ENCODE results near the gene ATP2B3. TPM values are rescaled to one million over a fixed set of nuclear protein-coding genes. Genes with fewer than 3 reads are reported as not detected.

Gene ATP2B3
- total RNA-seq, 4 donors from 2014 or later: not detected

GRCh38 chrX:153560466-153560865, 43.0 kb downstream of the ATP2B3 start:
- TF ChIP-seq, protein P1, sequence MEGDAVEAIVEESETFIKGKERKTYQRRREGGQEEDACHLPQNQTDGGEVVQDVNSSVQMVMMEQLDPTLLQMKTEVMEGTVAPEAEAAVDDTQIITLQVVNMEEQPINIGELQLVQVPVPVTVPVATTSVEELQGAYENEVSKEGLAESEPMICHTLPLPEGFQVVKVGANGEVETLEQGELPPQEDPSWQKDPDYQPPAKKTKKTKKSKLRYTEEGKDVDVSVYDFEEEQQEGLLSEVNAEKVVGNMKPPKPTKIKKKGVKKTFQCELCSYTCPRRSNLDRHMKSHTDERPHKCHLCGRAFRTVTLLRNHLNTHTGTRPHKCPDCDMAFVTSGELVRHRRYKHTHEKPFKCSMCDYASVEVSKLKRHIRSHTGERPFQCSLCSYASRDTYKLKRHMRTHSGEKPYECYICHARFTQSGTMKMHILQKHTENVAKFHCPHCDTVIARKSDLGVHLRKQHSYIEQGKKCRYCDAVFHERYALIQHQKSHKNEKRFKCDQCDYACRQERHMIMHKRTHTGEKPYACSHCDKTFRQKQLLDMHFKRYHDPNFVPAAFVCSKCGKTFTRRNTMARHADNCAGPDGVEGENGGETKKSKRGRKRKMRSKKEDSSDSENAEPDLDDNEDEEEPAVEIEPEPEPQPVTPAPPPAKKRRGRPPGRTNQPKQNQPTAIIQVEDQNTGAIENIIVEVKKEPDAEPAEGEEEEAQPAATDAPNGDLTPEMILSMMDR (IDR thresholded peaks at IDR 0.05; ENCODE audit: low read depth): no peak

- TF ChIP-seq, protein P1 (IDR thresholded peaks at IDR 0.05; ENCODE audit: low read depth): no peak
These were observed 43.9 kb downstream of the ATP2B3 start for GRCh38 chrX:153561337-153561736.

DNA sequence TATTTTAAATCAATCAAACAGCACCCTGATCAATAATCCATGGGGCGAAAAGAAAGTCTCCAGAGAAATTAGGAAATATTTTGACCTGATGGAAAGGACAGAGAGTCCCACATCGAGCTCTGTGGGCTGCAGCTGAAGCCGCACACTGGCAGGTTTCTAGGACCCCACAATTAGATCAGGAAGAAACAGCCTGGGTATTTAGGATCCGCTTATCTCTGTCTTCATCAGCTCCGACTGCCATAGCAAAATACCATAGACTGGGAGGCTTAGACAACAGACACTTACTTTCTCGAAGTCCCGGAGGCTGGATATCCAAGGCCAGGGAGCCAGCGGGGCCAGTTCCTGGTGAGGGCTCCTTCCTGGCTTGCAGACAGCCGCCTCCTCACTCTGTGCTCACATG, 45.1 kb downstream of the ATP2B3 start:
- TF ChIP-seq, protein P1 (IDR thresholded peaks at IDR 0.05; ENCODE audit: low read depth): no peak

GRCh38 chrX:153564047-153564606, 46.7 kb downstream of the ATP2B3 start:
- TF ChIP-seq, protein P1 (IDR thresholded peaks at IDR 0.05; ENCODE audit: low read depth): no peak

DNA sequence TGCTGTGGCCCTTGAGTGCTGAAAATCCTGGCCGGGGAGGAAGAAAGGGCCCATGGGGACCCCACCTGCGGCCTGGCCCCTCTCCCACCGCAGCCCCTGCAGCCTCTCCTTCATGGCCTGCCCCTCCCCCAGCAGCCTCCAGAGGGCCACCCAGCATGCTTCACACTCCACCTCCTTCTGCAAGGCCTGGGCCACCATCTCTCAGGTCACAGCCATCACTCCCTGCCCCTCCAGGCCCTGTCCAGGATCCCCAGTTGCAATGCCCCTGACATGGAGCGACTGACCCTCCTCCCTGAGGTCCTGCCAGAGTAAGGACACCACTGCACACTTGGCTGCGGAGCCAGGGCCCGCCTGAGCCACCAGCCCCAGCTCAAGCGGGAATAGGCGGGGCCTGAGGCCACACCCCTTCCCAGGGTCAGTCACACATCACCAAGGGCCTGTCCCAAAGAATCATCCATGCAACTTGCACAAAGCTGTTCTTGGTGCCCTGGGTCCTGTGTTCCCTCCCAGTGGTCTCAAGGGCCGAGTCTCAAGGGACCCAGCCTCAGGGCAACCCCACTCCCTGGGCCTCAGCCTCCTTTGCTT, 48.6 kb downstream of the ATP2B3 start:
- TF ChIP-seq, protein P1 (IDR thresholded peaks at IDR 0.05; ENCODE audit: low read depth): no peak

DNA sequence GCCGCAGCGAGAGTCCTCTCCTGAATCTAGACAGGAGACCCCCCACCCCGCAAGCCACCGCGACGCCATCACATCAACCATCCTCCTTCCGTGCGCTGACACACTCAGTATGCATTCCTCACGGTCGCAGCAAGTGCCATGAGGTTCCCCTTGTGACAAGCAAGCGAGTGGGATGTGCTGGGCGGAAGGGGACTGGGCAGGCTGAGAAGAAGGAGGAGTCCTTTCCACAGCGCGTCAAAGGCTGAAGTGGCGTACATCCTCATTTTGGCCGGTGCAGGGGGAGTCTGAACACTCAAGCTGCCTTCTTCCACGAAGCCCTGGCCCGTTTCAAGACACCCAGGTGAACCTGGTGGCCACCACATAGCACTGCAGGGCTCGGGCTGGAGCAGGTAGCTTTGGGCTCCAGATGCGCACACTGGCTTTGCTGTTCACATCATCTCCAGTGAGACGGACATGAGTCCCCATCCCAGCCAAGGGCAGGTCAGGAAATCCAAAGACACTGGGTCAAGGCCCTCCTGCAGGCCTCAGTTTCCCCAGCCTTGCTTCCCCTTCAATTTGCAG, 51.1 kb downstream of the ATP2B3 start:
- TF ChIP-seq, protein P1 (IDR thresholded peaks at IDR 0.05; ENCODE audit: low read depth): no peak

DNA sequence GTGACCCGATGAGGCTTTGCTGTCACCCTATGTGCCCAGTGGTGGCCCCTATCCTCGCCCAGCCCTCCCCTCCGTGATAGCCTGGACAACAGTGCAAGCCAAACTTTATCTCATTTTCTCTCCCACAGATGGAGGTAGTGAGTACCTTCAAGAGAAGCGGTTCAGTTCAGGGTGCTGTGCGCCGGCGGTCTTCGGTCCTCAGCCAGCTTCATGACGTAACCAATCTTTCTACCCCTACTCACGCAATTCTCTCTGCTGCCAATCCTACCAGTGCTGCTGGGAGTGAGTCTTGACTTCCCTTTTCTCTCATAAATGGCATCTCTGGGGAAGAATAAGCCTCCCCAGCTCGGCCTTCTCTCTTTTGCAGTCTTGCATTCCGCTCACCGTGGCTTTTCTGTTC, 52.0 kb downstream of the ATP2B3 start:
- TF ChIP-seq, protein P1 (IDR thresholded peaks at IDR 0.05; ENCODE audit: low read depth): no peak
